D721Med (cell line): ENCODE data around the gene SLC12A6.

Source experiments
- DNase-seq: peaks from one replicate; pipeline ENCODE4 v3.0.0; 2011; ENCODE audit warnings: low spot score; ENCODE audit not compliant: insufficient read length
- FAIRE-seq: peaks from 2 replicates; lab custom pipeline; 2011; peaks lifted over from hg19 to GRCh38; lab: Jason Lieb, UNC
- TF ChIP-seq, protein P1 (sequence below): IDR thresholded peaks from 2 replicates; pipeline ENCODE4 v1.5.1; 2012; ENCODE audit warnings: mild to moderate bottlenecking, control low read depth; ENCODE audit not compliant: insufficient read depth; ENCODE audit errors: missing control alignments

SLC12A6 gene

DNA sequence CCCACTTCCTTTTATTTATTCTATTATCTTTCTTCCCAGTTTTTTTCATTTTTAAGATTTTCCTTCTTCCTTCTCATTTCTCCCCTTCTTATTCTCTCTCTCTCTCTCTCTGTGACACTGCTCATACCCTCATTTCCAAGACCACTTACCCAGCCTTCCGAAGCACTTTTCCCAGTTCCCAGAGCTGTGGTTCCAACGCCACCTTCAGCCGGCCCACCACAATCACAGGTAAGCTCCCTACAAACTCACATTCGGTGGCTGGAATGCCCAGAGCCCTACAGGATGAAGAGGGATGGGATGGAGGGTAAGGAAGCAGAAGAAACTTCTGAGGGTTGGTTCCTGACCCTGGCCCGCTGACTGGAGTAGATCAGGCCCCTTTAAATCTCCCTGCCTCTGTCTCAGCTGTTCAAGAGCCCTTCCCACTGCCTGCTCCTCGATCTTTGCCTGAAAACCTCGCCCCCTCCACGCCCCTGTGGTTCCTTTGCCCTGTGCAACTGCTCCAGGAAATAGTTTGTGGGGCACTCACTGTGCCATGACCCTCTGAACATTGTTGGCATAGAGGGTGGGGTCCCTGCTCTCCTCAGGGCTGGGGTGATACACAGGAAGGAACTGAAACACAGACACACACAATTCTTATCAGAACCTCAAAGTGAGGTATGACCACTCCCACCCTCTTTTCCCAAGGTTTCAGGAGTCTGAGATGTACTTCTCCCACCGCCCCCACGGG lies 24.6 kb upstream of the SLC12A6 start:
- DNase-seq, result no peak
- TF ChIP-seq, protein P1, sequence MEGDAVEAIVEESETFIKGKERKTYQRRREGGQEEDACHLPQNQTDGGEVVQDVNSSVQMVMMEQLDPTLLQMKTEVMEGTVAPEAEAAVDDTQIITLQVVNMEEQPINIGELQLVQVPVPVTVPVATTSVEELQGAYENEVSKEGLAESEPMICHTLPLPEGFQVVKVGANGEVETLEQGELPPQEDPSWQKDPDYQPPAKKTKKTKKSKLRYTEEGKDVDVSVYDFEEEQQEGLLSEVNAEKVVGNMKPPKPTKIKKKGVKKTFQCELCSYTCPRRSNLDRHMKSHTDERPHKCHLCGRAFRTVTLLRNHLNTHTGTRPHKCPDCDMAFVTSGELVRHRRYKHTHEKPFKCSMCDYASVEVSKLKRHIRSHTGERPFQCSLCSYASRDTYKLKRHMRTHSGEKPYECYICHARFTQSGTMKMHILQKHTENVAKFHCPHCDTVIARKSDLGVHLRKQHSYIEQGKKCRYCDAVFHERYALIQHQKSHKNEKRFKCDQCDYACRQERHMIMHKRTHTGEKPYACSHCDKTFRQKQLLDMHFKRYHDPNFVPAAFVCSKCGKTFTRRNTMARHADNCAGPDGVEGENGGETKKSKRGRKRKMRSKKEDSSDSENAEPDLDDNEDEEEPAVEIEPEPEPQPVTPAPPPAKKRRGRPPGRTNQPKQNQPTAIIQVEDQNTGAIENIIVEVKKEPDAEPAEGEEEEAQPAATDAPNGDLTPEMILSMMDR, result no peak
- no peak for FAIRE-seq

DNA sequence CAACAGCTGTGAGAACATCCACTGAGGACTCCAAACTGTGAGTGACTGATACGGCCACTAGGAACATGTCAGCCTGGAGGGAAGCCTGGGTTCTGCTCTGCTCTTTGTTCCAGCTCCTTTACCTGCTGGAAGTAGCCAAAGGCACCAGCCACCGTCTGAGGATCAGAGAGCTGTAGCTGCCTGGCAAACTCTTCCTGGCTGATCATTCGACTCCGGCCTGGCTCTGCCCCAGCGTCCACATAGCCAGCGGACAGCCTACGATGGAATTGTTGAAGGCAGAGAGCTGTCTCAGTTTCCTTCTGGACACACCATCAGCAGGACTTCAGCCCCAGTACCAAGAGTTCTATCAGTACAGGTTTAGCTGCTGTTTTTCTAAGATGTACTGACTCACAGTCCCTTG lies 23.7 kb upstream of the SLC12A6 start:
- DNase-seq, result no peak
- no peak for FAIRE-seq
- TF ChIP-seq, protein P1, result no peak

DNA sequence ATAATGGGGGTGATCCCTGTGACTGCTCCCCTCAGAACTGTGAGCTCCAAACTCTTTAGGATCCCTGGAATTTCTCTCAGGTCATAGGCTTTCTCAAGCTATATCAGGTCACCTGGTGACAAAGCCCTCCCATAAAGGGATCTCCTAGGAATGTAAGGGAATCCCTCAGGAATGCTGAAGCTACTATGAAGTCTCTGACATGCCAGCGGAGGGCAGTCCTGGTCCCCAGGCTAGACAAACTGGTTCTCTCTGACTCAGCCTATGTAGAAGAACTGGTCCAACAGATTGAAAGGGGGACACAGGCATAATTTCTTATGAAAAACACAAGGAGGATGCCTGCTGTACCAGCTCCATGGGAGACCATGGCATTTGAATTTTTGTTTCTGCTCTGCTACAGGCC lies 22.7 kb upstream of the SLC12A6 start:
- FAIRE-seq, result no peak
- no peak for DNase-seq
- TF ChIP-seq, protein P1, result no peak

DNA sequence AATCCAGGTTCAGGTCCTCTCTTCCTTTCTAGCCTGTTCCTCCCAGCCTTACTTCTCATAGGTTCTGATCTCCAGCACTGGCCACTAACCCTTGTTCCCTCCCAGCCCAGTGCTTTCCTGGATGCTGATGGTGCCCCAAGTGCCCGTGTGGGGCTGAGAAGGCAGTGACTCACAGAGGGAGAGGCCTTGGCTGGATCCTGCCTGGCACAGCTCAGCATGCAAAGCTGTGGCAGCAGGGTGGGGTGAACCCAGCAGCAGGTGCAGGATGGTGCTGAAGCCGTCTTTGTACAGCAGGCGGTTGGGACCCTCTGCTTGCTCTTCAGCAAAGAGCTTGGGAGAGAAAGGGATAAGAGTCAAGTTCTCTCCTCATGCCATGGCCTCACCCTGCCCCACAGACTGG lies 21.8 kb upstream of the SLC12A6 start:
- no peak for DNase-seq
- TF ChIP-seq, protein P1, result no peak
- FAIRE-seq, result no peak

DNA sequence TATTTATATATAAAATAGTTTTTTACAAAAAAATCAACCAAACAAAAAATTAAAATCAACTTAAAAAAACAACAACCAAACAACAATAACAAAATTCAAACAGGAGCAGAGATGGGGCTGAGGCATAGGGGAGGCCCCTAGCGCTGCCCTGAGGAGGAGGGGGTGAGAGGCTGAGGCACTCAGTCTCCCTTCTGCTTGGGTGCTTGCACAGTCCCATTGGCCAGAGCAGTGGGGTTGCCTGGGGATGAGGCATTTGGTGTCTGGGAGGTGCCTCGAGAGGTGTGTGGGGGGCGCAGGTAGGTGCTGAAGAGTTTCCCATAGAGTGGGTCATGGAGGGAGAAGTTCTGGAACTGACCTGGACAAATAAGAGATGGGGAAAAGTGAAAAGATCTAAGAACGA lies 21.4 kb upstream of the SLC12A6 start:
- DNase-seq (no peak), FAIRE-seq (no peak)
- TF ChIP-seq, protein P1, result no peak

DNA sequence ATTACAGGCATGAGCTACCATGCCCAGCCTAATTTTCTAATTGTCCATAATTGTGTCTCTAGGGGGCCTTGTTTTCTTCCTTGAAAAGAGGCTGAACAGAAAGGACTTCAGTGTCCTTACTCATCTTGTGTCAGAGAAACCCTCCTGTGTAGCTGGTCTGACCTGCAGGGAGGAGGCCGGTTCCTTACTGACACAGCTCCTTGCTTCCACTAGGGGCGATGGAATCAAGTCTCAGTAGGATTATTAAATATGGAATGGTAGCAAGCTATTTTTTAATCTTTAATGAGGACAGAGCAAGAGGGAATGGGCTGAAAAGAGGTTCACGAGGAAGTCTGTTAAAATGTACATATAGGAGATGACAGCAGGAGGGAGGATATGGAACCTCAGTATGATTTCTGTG lies 20.8 kb upstream of the SLC12A6 start:
- FAIRE-seq (no peak), DNase-seq (no peak)
- TF ChIP-seq, protein P1, result no peak

DNA sequence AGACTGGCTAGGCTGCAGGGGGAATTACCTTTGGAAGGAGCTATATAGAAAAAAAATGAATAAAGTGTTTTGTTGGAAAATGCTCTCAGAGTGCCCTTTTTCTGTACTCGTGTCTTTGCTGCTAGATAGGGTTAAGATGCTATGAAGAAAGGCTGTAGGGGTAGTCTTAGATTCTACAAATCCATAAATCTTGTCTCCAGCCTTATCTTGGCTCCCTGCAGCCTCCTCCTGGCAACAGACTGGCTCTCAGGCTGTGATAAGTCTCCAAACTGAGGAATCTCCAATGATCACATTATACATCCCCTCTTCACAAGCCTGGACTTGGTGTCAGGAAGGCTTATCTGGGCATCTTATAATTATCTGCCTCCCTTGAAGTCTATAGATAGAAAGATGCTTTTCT lies 20.1 kb upstream of the SLC12A6 start:
- TF ChIP-seq, protein P1, result no peak
- FAIRE-seq, result no peak
- DNase-seq, result no peak
